Dermis microvascular lymphatic vessel endothelial cell (primary cell): ENCODE measurements around the gene APEH. TPM values are rescaled to one million over a fixed set of nuclear protein-coding genes. Genes with fewer than 3 reads are reported as not detected.
"Not testable (repeated sequence)": the region's sequence is repeated elsewhere in the genome, so short reads cannot be mapped to it uniquely, and the experiment has no call there.

ENCODE experiments used
- DNase-seq, 2 donors: peaks; one replicate each; pipeline versions ENCODE4 v3.0.0 to v3.0.0-alpha.2; 2010; ENCODE audit warnings: low read depth in 2 of 2
- total RNA-seq: library from RNA; depleted of rRNA; stranded (reverse); fragments of >200 nt; gene quantifications from 2 replicates; pipeline ENCODE4 v1.2.1, GENCODE V29; 2014

APEH gene
- total RNA-seq, 1 donor from 2014 or later, result 118 TPM

DNA sequence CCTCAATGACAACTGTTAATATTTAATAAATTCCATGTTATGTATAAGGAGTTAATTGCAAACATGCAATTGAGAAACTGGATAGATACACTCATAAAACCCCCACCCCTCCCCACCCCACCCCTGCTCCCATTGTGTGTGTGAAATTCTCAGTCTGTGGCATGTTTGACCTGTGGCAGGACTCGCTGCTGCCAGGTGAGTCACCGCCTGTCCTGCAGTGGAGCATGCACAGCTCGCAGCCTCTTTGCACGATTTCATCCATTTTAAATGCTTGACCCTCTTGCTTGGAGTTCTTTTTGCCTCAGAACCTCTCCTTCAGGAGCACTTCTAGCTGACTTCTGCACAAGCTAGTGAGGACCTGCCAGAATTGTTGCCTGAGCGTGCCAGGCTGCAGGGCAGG is 5.3 kb upstream of the APEH start:
- DNase-seq, result no peak

DNA sequence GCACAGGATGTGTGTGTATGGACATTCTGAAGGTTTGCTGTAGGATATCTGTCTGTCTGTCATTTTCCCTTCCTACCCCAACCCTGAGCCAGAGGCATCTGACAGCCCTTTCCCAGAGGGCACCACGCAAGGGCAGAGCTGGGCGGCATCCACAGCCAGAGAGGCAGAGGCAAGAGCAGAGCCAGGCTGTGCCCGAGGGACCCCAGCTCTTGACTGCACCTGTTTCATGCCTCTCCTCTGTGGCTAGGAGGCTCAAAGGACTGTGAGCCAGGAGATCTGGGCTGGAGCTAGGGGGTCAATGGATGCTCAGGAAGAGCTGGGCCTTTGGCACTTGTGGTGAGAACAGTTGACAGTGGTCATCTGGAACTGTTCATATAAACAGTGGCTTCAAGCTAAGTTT is 4.8 kb upstream of the APEH start:
- no peak for DNase-seq

DNA sequence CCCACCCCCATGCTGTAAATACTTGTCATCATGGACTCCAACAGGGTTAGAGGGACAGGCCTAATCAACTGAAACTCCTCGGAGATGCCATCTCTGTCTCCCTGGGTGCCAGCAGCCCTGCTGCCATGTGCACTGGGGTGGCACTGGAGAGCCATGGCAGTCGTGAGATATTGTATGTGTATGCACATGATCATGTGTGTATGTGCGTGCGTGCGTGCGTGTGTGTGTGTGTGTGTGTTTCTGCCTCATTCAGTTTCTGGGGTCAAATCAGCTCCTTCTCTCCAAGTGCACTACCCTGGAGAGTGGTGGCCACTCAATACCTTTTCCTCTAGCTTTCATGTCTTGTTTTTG is 3.2 kb upstream of the APEH start:
- DNase-seq, result no peak

DNA sequence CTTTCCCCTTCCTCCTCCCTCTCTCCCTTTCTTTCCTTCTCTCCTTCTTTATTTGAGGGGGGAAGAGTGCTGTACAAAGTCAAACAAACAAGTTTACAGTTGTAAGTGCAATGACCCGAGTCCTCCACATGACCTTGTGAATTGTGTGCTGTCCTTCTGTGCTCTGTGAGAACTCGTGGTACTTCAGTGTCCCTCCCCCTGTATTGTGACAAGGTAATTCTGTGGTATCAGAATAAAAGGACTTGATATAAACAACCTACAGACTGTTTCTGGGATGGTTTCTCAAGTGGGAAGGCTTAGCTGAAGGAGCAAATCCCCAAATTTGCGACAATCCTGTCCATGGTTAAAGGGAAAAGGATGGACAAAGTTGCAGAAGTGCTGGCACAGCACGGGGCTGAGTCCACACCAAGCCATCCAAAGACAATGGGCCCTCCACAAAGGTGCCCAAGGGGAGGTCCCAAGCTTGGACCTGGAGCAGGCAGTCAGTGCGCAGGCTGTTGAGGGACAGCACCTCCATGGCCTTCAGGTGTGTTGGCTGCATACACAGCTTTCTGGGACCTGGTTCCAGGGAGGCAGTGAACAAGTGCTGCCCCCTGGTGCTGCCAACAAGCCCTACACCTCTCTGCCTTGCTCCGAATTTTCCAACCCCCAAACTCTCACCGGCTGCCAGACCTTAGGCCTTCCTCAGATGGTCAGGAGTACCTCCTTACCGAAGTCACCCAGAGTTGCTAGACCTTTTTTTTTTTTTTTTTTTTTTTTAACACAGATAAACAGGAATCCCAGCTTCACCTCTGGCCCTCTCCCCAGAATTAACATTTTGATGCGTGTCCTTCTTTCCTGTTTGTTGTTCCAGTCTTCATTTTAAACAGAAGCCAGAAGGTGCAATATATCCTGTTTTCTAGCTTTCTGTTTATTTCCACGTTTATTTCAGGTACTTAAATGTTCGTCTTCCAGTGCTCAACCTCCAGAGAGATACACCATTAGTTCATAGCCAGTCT is 2.6 kb upstream of the APEH start:
- peak; percentile 44 to 67 for DNase-seq

DNA sequence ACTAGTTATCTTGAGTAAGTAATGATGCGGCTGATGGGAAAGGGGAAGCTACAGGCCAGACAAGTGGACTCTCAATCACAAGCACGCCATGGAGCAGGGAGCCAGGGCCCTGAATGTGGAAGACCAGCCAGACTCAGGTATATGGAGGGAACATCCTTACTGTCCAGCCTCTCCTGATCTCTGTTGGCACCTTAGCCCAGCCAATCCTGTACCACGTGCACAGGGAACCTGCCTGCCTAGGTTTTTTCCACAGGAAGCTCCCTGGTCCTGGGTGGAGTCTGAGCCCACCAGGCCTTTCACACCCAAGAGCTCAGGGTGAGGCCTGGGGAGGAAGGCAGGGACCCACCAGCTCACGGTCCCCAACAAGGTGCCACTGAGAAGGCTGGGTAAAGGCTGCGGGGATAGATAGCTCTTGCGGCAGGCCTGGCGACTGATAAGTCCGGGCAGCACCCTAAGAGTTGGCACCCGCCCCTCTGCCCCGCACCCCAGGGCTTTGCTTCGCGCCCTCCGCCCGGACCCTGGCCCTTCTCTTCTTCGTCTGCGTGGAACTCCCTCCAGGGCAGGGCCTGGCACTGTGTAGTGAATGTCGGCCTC is 933 bp upstream of the APEH start:
- peak; percentile 7 to 19 for DNase-seq

DNA sequence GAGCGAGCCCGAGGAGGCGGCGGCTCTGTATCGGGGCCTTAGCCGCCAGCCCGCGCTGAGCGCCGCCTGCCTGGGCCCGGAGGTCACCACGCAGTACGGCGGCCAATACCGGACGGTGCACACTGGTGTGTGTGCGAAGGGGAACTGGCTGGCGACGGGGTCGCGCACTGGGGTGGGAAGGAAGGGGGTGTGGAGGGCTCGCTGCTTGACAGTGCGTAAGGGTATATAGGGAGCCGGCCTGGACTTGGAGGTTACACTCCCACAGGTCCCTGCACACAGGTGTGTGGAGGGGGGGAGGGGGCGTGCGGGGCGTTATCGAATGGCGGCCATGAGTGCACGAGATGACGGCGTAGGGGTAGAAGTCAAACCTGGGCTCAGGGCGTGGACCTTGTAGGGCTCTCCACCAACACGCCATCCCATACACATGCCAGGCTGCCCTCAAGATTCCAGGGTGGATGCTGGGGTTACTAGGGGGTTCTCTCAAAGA is 389 bp downstream of the APEH start:
- no peak for DNase-seq

DNA sequence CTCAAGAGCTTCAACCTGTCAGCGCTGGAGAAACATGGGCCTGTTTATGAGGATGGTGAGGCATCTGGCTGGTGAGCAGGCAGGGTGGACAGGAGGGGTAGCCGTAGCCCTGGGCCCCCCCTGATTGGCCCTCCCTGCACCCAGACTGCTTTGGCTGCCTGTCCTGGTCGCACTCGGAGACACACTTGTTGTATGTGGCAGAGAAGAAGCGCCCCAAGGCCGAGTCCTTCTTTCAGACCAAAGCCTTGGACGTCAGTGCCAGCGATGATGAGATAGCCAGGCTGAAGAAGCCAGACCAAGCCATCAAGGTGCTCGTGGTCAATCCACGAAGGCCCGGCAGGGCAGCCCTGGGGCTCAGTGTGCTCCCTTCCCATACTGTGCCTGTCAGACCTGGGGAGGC is 1.8 kb downstream of the APEH start:
- DNase-seq, result no peak

DNA sequence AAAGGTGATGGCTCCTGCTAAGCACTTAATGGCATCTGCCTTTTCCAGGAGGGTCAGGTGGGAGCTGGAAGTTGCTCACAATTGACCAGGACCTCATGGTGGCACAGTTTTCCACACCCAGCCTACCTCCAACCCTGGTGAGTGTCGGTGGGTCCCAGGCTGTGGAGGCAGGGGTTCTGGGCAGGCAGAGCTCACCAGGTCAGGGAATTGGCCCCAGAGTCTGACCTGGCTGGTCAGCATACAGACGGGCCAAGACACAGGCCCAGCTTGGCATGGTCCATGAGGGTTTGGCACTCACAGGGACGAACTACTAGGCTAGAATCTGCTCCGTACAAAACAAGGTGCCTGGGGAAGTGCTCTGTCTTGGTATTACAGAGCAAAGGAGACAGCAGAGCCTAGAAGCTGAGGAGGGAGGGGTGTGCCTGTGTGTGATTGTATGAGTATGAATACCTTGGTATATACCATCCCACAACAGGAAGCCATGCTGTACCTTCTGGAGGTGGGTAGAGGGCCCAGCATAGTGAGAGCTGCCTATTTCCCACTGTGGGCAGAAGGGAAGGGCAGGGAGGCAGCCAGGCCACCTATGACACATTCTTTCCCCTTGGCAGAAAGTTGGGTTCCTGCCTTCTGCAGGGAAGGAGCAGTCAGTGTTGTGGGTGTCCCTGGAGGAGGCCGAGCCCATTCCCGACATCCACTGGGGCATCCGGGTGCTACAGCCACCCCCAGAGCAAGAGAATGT is 6.5 kb downstream of the APEH start:
- no peak for DNase-seq

DNA sequence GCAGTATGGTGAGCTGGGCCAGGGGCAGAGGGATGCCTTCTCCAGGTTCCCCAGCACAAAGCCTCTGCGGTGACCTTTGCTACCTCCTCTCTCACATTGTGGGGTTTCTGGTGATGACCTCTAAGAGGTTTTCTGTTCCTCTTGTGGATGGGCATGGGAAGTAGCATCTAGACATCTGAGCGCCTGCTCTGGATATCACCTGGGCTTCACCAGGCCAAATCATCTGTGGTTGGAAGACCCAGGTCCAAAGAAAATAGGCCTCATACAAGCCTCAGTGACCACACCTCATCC is 7.0 kb downstream of the APEH start:
- DNase-seq, result no peak

DNA sequence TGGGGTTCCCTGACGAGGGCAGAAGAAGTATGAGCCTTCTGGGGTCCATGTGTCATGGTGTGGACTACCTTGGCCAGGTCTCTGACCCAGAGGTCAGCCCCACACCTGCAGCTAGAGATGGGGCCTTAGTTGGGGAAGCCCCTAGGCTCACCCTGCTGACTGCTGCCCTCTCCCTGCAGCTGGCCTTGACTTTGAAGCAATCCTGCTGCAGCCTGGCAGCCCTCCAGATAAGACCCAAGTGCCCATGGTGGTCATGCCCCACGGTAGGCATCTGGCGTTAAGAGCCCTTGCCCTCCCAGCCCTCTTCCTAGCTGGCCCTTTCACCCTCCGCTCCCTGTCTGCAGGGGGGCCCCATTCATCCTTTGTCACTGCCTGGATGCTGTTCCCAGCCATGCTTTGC is 7.4 kb downstream of the APEH start:
- DNase-seq, result no peak

DNA sequence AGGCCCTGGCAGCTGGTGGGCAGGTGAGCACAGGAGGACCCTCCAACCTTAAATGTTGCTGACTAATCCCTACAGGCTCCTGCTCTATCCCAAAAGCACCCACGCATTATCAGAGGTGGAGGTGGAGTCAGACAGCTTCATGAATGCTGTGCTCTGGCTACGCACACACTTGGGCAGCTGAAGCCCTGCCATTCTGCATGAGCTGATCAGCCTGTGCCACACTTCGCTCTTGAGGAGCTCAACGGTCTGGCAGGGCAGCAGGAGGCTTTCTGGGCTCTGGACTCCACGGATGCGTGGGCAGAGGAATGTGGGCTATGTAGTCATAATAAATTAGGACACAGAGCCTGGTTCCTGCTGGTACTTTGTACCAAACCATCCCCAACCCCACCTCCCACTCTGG is 9.0 kb downstream of the APEH start:
- DNase-seq, result no peak

DNA sequence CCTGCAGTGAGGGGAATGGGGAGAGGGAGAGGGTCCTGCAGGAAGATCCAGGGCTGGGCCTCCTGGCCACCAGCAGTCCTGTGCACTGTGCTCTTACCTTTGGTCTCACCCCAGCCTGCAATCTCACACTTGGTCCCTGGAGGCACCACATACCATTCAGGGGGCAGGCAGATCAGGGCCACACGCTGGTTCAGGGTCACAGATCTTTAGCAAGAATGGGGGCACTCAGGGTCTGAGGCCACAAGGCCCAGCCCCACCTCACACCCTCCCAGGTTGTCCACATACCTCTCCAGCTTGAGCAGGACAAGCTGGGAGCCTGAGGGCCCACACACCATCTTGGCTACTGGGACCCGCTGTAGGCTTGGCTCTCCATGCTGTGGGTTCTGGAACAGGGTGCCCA is 10.3 kb downstream of the APEH start:
- not testable (repeated sequence) for DNase-seq

DNA sequence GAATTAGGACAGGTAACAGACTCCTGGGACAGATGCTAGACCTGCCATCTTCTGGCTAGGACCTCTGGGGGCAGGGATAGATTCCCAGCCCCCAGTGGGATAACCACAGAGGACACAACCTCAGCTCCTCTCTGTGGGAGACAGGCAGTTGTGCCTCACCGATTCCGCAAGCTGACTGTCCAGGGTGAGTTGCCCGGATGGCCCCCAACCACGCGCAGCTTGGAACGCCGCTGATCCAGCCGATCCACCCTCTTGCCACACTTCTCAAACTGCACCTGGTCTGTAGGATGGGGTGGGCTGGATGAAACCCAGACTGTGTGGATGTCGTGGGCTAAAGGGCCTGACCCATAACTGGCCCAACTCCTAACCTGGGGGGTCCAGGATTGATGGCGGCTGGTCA is 11.0 kb downstream of the APEH start:
- not testable (repeated sequence) for DNase-seq

DNA sequence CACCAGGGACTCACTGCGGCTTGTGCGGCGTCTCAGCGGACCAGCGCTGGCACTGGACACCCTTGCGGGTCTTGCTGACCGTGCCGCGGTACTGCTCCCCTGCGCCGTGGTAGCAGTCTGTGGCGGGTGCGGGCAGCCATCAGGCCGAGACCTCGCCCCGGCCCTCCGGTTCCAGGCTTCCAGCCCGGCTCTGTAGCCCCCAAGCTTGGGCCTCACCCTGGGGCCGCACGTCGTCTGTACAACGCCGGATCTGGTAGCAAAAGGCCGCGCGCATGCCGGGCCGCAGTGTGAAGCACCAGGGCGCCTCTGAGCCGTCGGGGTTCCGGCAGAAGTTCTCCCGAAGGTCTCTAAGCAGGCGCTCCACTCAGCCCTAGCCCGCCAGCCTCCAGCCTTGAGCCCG is 11.7 kb downstream of the APEH start:
- DNase-seq, result not testable (repeated sequence)

DNA sequence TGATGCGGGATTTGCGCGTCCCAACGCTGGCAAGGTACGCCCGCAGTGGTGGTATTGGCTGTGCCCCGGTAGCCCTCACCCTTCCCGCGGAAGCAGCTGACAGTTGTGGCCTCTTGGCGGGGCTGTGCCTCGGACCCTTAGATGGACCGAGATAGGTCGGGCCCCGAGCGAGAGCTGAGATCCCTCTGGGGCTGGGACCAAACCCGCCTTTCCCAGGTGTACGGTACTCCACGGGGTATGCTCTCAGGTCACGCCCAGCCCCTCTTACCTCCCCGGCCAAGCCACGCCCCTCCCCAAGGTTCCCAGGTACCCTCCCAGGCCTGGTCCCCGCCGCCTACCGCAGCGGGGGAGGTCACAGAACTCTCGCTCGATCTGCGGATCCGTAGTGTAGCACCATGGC is 12.2 kb downstream of the APEH start:
- DNase-seq, result not testable (repeated sequence)

DNA sequence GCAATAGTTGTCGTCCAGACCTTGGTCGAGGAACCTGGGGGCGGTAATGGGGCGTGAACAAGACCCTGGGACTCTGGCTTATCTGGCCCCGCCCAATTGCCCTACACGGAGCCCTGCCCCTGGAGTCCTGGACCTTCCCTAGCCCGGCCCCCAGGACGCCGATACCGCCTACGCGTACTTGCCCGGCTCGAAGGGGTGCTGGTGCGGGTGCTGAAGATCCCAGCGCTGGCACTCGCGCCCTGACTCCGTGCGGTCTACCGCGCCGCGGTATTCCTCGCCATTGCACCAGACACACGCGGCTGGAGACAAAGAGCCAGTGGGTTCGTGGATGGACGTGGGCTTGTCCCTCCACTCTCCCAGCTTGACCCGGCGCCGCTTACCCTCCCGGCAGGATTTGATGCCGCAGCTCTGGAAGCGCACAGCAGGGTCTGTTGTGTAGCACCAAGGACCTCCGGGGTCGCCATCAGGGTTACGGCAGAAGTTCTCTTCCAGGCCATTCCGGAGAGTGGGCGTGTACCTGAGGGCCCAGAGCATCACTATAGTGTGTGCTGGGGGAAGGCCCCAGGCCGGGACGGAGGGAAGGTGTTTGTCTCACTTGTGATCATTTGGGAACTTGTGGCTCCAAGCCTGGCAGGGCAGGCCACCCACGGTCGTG is 12.7 kb downstream of the APEH start:
- peak in 1 of 2 donors; percentile 21 for DNase-seq

DNA sequence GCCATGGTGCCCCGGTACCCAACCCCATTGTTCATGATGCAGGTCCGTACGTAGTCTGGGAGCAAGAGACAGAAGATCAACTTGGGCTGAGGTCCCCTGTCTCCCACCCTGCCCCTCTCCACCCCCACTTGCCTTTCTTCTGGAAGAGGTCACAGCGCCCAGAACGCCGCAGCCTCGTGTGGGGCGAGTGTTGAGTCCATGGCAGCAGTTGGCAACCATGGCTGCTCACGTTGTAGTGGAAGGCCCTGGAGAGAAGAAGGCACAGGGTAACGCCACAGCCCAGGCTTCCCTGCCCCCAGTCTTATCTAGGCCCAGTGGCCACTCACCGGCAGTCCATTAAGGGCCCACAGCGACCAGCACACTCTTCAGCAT is 13.3 kb downstream of the APEH start:
- not testable (repeated sequence) for DNase-seq

DNA sequence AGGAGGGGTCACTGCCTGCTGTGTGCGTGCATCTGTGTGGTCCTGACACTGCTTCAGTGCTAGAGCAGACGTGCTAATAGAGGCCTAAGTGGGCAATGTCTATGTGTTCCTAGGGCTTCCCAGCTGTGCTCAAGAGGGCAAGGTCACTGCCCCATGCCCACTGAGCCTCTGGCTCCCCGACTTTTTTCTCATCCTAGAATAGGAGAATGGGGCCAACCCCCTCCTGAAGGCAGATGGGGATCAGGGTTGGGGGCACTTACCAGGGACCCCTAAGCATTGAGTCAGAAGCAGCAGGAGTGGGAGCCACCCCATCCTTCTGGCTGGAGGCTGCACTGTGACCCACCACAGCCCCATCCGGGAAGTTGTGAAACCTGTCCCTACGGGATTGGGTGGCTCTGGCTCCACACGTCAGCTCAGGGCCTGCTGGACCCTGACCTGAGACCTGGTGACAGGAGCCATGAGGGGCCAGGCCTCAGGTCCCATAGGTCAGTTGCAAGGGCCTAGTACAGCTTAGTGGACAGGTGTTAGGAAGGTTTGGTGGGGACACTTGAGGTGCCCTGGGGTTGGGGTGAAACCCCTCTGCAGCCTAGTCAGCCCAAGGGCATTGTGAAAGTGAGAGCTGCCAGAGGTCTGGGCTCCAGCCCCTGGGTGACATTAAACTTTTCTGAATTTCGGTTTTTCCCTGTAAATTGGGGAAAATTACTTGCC is 14.3 kb downstream of the APEH start:
- DNase-seq, result not testable (repeated sequence)

DNA sequence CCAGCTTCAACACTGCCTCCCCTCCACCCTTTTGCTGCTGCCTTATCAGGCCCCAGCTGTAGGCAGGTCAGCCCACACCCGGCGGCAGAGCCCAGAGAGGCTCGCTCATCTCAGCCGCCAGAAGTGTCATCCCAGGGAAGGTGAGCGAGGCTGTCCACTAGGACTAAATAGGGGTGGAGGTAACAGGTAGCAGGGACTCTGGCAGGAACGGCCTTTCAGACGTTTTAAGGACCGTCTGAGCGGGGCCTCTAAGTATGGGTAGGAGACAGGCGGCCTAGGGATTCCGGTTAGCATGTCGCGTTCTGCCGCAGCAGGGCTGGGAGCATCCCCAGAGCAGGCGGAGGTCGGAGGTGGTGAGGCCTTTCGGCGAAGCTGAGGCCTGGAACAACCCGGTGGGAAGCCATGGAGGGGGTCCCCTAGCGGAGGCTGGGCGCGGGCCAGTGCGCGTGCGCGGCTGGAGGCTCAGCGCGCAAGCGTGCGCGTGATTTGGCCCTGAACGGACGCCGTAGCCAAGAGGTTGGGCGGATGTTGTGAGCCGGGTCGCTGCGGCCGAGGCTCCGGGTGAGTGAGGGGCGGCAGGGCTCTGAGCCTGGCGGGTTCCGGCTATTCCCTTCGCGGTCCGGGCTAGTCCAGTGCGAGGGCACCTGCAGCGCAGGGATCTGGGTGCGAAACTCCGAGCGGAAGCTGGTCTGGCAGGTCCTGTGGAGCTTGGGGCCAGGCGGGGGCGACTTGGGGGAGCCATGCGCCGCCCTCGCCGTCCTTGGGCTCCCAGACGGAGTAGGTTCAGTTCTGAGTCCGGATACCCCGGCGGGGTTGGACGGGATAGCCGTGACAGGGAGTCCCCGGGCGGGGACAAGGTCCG is 15.1 kb downstream of the APEH start, which contains the start of the genes MST1 and RNF123:
Gene MST1, minus strand, starts transcription at position 429 of the 862 bp plus-strand sequence. CDS start 783 bp downstream, outside the sequence.
Gene RNF123, plus strand, starts transcription at position 512 of the 862 bp plus-strand sequence. CDS start 1,609 bp downstream, outside the sequence.
- peak; percentile 84 to 92 for DNase-seq
